Spleen (tissue), 11 donors: Measurements from ENCODE around the gene GRIA1. TPM values are rescaled to one million over a fixed set of nuclear protein-coding genes. Genes with fewer than 3 reads are reported as not detected.

Experiments
- DNase-seq: peaks from one replicate; pipeline ENCODE4 v3.0.0-alpha.2; 2020
- H3K27ac ChIP-seq, 8 donors: fragments of 200-600 bp; sonication (generic) in 7 of 8; 1 replicate in 4 of 8; 2 replicates in 4 of 8; pipeline versions ENCODE4 v1.5.0 to v1.8.0; 2016 to 2021; ENCODE audit warnings: inconsistent platforms in 4 of 8, mild to moderate bottlenecking in 4 of 8, moderate library complexity in 1 of 8
- H3K27me3 ChIP-seq, 7 donors: fragments of 200-600 bp; sonication (generic) in 6 of 7; replicated peaks in 1 of 7; 1 replicate in 4 of 7; 2 replicates in 3 of 7; pipeline versions ENCODE4 v1.5.0 to v1.8.0; 2016 to 2021; ENCODE audit warnings: inconsistent platforms in 3 of 7, mild to moderate bottlenecking in 1 of 7
- H3K36me3 ChIP-seq, 6 donors: fragments of 200-600 bp; sonication (generic) in 5 of 6; 1 replicate in 4 of 6; 2 replicates in 2 of 6; pipeline versions ENCODE4 v1.5.0 to v1.8.0; 2016 to 2021; ENCODE audit warnings: inconsistent platforms in 2 of 6
- H3K4me1 ChIP-seq, 6 donors: fragments of 200-600 bp; sonication (generic) in 5 of 6; 1 replicate in 3 of 6; 2 replicates in 3 of 6; pipeline versions ENCODE4 v1.5.0 to v1.8.0; 2016 to 2021; ENCODE audit warnings: inconsistent platforms in 3 of 6
- H3K4me3 ChIP-seq, 8 donors: fragments of 200-600 bp; sonication (generic) in 7 of 8; 1 replicate in 4 of 8; 2 replicates in 4 of 8; pipeline versions ENCODE4 v1.5.0 to v1.8.0; 2016 to 2021; ENCODE audit warnings: inconsistent platforms in 4 of 8, mild to moderate bottlenecking in 4 of 8, moderate library complexity in 2 of 8
- H3K9me3 ChIP-seq, 8 donors: fragments of 200-600 bp; sonication (generic) in 7 of 8; 1 replicate in 4 of 8; 2 replicates in 4 of 8; pipeline versions ENCODE4 v1.5.0 to v1.8.0; 2016 to 2021; ENCODE audit warnings: inconsistent platforms in 4 of 8
- CTCF ChIP-seq, 11 experiments: fragments of 200-600 bp in 7 of 11; fragments of 450-650 bp in 4 of 11; sonication (generic) in 4 of 11; IDR thresholded peaks in 8 of 11; conservative IDR thresholded peaks in 3 of 11; 1 replicate in 7 of 11; 2 replicates in 4 of 11; pipeline versions ENCODE4 v1.4.0 to v1.8.0; 2016 to 2021; ENCODE audit warnings: antibody characterized with exemption in 11 of 11, inconsistent platforms in 4 of 11, mild to moderate bottlenecking in 1 of 11
- POLR2A ChIP-seq, 3 donors: fragments of 450-650 bp; IDR thresholded peaks; one replicate each; pipeline ENCODE4 v1.5.1; 2017; ENCODE audit warnings: antibody characterized with exemption in 3 of 3, mild to moderate bottlenecking in 1 of 3
- POLR2AphosphoS5 ChIP-seq, 3 donors: sonication (generic); formaldehyde crosslinking; IDR thresholded peaks; one replicate each; pipeline ENCODE4 v1.5.1; 2017; ENCODE audit warnings: antibody characterized with exemption in 3 of 3
- WGBS, 5 donors: extraction: QIAGEN DNeasy Blood & Tissue Kit in 3 of 5; methylation state at CpG; one replicate each; pipeline versions ENCODE4 v1.1.5 to v1.1.7; 2013 to 2018; 5-methylcytosine and 5-hydroxymethylcytosine counted together
- intact Hi-C: fragments of 100-400 bp; cut with DNase I; formaldehyde crosslinking; loops from one replicate; pipeline ENCODE4 v1.15.0; 2023; ENCODE audit warnings: low total_unique reads
- polyA plus RNA-seq, 3 donors: library from polyadenylated mRNA; stranded (reverse); fragments of 200-250 nt; gene quantifications; one replicate each; pipeline ENCODE4 v1.2.1, GENCODE V29; 2013
- total RNA-seq, 7 donors: library from RNA; depleted of rRNA in 3 of 7; stranded (reverse); fragments of >200 nt in 3 of 7; fragmentation: NEBNext Ultra II Directional in 4 of 7; extraction: Animal tissue kit (Norgen Biotek cat#: 25700) in 4 of 7; gene quantifications; one replicate each; pipeline versions ENCODE4 v1.1.0 to v1.2.1, GENCODE V29; 2016 to 2021
- donor health status: healthy with polysubstance abuse.
- donor health status: DM: no; HTN: no; CAD: no; lungs with moderate emphysema.
- donor health status: DM: no; HTN: no; CAD: no.
- donor health status: Bipolar disorder and iron deficiency.
- donor health status: healthy.
- donor health status: DM: no; HTN: no; CAD: no.
- donor health status: DM: yes; HTN: yes; CAD: no.

The GRIA1 gene
- total and polyA plus RNA-seq, 10 donors: 0.02 to 0.19 (median 0.09) TPM; not detected in 6

GRCh38 chr5:153530357-153531143, 40.1 kb downstream of the GRIA1 start:
- no peak for TF ChIP-seq POLR2AphosphoS5 (IDR thresholded peaks at IDR 0.05)
- TF ChIP-seq POLR2A (IDR thresholded peaks at IDR 0.05): no peak
- no peak for TF ChIP-seq CTCF (IDR thresholded peaks at IDR 0.05 in 8 of 11, conservative IDR thresholded peaks at IDR 0.05 in 3 of 11)
- Histone ChIP-seq H3K27me3 (no peaks in the 10 kb centered on the region), H3K9me3 (no peaks in the 10 kb centered on the region), H3K4me1 (no peaks in the 10 kb centered on the region), H3K4me3 (no peak overlapping the region), H3K36me3 (no peaks in the 10 kb centered on the region), H3K27ac (no peak overlapping the region)
- 90 to 99% (median 98%) methylated on average over 4 of the region's 4 CpGs for WGBS, 5 donors
- intact Hi-C loops: no loop called here
- no peak for DNase-seq

- no peak for TF ChIP-seq CTCF (IDR thresholded peaks at IDR 0.05 in 8 of 11, conservative IDR thresholded peaks at IDR 0.05 in 3 of 11)
- no peak for TF ChIP-seq POLR2AphosphoS5 (IDR thresholded peaks at IDR 0.05)
- TF ChIP-seq POLR2A (IDR thresholded peaks at IDR 0.05): no peak
- Histone ChIP-seq H3K27me3 (no peaks in the 10 kb centered on the region), H3K36me3 (no peaks in the 10 kb centered on the region), H3K9me3 (no peaks in the 10 kb centered on the region), H3K27ac (no peak overlapping the region), H3K4me1 (no peaks in the 10 kb centered on the region), H3K4me3 (no peak overlapping the region)
- no peak for DNase-seq
- intact Hi-C loops: no loop called here
- 79 to 91% (median 81%) methylated on average over 1 of the region's 1 CpG for WGBS, 5 donors
These were observed 43.1 kb downstream of the GRIA1 start for GRCh38 chr5:153533546-153533945.

GRCh38 chr5:153534102-153534501, 43.6 kb downstream of the GRIA1 start:
- Histone ChIP-seq H3K36me3 (no peaks in the 10 kb centered on the region), H3K27me3 (no peaks in the 10 kb centered on the region), H3K4me3 (no peak overlapping the region), H3K9me3 (no peaks in the 10 kb centered on the region), H3K4me1 (no peaks in the 10 kb centered on the region), H3K27ac (no peak overlapping the region)
- intact Hi-C loops: no loop called here
- TF ChIP-seq POLR2AphosphoS5 (IDR thresholded peaks at IDR 0.05) (no peak), POLR2A (IDR thresholded peaks at IDR 0.05) (no peak), CTCF (IDR thresholded peaks at IDR 0.05 in 8 of 11, conservative IDR thresholded peaks at IDR 0.05 in 3 of 11) (no peak)
- WGBS, 5 donors: 45 to 79% (median 57%) methylated on average over 1 of the region's 1 CpG
- no peak for DNase-seq

- 84 to 93% (median 90%) methylated on average over 7 to 8 of the region's 8 CpGs for WGBS, 5 donors
- intact Hi-C loops: no loop called here
- H3K36me3 ChIP-seq: no peaks in the 10 kb centered on the region
- H3K4me3 ChIP-seq: no peak overlapping the region
- H3K27me3 ChIP-seq: no peaks in the 10 kb centered on the region
- no peaks in the 10 kb centered on the region for H3K4me1 ChIP-seq
- no peaks in the 10 kb centered on the region for H3K9me3 ChIP-seq
- DNase-seq: no peak
- no peak for TF ChIP-seq CTCF (IDR thresholded peaks at IDR 0.05 in 8 of 11, conservative IDR thresholded peaks at IDR 0.05 in 3 of 11)
- no peak for TF ChIP-seq POLR2AphosphoS5 (IDR thresholded peaks at IDR 0.05)
- no peak for TF ChIP-seq POLR2A (IDR thresholded peaks at IDR 0.05)
- no peak overlapping the region for H3K27ac ChIP-seq
These were observed 46.7 kb downstream of the GRIA1 start for GRCh38 chr5:153537207-153537606.
